Activated CD8-positive, alpha-beta memory T cell treated with anti-CD3 and anti-CD28 coated beads for 48 hours (primary cell): ENCODE data around the gene HOXA10.

Experiments used
- DNase-seq, 3 experiments: peaks; one replicate each; pipeline ENCODE4 v3.0.0-alpha.2; 2020; ENCODE audit warnings: low read depth in 2 of 3, low spot score in 2 of 3

Gene HOXA10

GRCh38 chr7:27191833-27192545 lies 17.9 kb upstream of the HOXA10 start:
- DNase-seq: no peak

GRCh38 chr7:27191161-27191731 lies 17.1 kb upstream of the HOXA10 start:
- no peak for DNase-seq

- no peak for DNase-seq
Observed at GRCh38 chr7:27189997-27190748, 16.1 kb upstream of the HOXA10 start.

- DNase-seq: no peak
Observed at GRCh38 chr7:27189295-27189996, 15.3 kb upstream of the HOXA10 start.

- no peak for DNase-seq
Observed at GRCh38 chr7:27188386-27189294, 14.5 kb upstream of the HOXA10 start.

GRCh38 chr7:27187475-27188385 lies 13.6 kb upstream of the HOXA10 start:
- no peak for DNase-seq

GRCh38 chr7:27186668-27187474 lies 12.8 kb upstream of the HOXA10 start:
- DNase-seq: no peak

GRCh38 chr7:27185854-27186667 lies 11.9 kb upstream of the HOXA10 start:
- peak in 1 of 3 experiments; percentile 7 for DNase-seq

GRCh38 chr7:27185013-27185853 lies 11.1 kb upstream of the HOXA10 start, which contains the start of gene HOXA11:
HOXA11 (minus strand) TSS chr7:27185232; CDS start chr7:27185144, 88 bp downstream.
- peak in 1 of 3 experiments; percentile 0 for DNase-seq

- peak in 1 of 3 experiments; percentile 2 for DNase-seq
Observed at GRCh38 chr7:27184337-27185012, 10.4 kb upstream of the HOXA10 start.

GRCh38 chr7:27183682-27184336 lies 9.7 kb upstream of the HOXA10 start:
- peak in 1 of 3 experiments; percentile 2 for DNase-seq

- peak in 1 of 3 experiments; percentile 1 for DNase-seq
Observed at GRCh38 chr7:27182861-27183681, 9.0 kb upstream of the HOXA10 start.

GRCh38 chr7:27182285-27182841 lies 8.2 kb upstream of the HOXA10 start:
- DNase-seq: no peak

GRCh38 chr7:27181795-27182275 lies 7.7 kb upstream of the HOXA10 start:
- DNase-seq: no peak
